NCI-H1930 (cell line): Measurements from ENCODE around the gene OR52N5.
A peak's percentile ranks its signal among the peaks of the same experiment; 100 is the strongest.

ENCODE experiments used
- DNase-seq, 2 experiments: peaks; one replicate each; lab custom pipeline; 2025; lab: John Stamatoyannopoulos, UW

OR52N5 gene

GRCh38 chr11:5783255-5783654 lies at the start of gene OR52N5:
TSS of gene OR52N5 (minus strand) at chr11:5783355. CDS start at chr11:5778634, 4,721 bp downstream.
- no peak for DNase-seq

DNA sequence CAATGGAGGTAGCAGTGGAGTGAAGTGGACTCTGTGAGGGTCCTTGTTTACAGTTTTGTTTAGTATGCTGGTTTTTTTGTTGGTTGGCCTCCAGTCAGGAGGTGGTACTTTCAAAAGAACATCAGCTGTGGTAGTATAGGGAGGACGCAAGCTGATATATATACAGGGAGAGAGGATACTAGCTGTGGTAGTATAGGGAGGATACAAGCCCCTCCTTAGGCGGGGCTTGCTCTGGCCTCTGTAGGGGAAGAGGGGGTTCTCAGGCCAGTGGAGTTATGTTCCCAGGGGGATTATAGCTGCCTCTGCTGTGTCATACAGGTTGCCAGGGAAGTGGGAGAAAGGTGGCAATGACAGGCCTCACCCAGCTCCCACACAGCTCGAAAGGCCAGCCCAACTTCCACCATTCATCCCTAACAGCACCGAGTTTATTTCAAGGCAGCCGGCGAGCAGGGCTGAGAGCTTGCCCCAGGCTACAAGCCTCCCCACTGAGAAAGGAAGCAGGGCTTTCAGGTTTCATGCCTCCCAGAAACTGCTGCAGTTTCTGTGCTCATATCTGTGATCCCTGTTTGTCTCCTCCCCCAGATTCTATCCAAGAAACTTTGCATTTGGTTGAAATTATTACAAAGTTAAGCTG lies 48.2 kb upstream of the OR52N5 start:
- no peak for DNase-seq

GRCh38 chr11:5818245-5818886 lies 35.2 kb upstream of the OR52N5 start:
- no peak for DNase-seq

DNA sequence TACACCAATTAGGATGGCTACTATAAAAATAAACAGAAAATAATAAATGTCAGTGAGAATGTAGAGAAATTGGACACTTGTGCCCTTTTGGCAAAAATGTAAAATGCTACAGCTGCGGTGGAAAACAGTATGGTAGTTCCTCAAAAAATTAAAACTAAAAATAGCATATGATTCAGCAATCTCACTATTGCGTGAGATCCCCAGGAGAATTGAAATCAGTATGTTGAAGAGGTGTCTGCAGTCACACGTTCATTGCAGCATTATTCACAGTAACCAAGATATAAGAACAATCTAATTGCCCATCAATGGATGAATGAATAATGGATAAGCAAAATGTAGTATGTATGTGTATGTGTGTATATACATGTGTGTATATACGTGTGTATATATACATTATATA lies 32.4 kb upstream of the OR52N5 start:
- DNase-seq: no peak

DNA sequence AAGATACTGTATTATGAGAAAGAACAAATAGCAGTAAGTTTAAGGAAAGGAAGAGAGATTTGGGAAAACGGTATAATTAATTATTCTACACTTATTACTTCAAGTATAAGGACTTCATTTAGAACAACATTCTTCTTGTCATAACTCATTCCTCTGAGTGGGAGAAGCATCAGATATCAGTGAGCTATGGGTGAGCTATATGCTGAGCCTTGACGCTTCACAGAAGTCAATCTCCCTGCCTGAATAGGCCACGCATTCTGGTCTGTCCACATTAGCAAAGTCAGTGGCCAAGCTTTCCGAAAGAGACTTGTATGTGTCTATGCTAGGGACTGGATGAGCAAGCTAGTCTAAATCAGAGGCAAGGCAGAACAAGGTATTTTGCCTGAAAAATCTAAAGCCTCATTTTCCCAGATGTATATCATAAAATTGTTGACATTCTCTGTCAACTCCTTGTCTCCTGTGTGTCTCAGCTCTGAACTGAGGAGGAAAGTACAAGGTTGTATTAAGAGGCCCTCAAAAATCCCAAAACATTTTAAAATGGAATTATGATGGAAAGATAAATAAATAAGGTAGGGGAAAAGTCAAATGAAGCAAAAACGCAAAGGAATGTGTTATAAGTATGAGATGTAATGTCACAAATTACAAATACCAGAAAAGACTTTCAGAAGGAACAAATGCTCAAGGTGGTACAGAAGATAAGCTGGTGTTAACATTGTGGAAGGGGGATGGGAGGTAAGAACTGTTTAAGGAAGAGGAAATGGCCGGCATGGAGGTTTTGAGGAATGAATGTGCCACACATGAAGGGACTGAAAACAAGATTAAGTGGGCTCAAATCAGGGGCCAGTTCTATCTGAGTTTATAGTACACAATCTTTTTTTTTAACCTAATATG lies 27.0 kb upstream of the OR52N5 start:
- no peak for DNase-seq

DNA sequence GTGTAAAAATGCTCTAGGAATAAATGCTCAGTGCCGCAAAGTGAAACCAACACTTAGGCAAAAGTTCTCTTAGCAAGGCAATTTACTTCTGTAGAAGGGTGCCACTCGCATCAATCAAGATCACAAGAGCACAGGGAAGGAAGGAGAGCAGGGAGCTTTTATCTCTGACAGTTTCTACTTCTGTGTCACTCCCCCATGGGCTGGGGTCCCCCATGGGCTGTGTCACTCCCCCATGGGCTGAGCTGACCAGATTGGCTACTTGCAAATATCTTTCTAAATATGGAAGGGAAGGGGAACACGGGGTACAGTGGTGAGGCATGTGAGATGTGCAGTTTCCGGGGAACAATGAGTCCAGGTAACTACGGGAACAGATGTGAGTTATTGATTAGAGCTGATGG lies 26.0 kb upstream of the OR52N5 start:
- no peak for DNase-seq

DNA sequence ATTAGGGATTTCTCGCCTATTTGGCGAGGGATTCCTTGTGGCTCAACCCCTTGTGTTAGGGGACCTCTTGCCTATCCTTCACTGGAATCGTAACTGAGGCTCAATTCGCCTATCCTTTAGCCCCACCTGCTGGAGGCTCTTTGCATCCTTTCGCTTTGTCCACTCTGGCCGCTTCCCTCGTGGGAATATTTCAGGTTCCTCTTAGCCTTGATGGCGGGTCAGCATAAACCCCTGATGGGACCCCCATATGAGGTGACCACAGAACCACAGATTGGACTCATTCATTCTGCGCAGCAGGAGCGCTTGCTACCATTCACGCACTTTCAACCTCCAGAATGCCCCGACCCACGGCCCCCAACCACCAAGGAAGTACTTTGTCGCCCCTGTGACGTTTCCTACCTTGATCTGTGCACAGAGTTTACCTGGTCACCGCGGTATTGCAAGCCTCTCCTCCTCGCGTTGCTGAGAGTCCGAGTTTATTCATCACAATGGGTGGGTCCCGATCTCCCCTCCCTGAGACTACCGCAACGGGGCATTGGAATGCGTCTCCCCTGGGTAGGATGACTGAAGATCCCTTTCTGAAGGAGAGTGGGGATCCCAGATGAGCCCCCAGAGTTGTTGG lies 25.5 kb upstream of the OR52N5 start, which contains the start of gene OR52N2:
TSS of gene OR52N2 (plus strand) at position 425 of the 622 bp plus-strand sequence. CDS start 11,412 bp downstream, outside the sequence.
- DNase-seq: peak; percentile 48 to 65

- DNase-seq: no peak
These were observed 24.4 kb upstream of the OR52N5 start for GRCh38 chr11:5807580-5807979.

- DNase-seq: no peak
These were observed 20.8 kb upstream of the OR52N5 start for GRCh38 chr11:5803982-5804381.

DNA sequence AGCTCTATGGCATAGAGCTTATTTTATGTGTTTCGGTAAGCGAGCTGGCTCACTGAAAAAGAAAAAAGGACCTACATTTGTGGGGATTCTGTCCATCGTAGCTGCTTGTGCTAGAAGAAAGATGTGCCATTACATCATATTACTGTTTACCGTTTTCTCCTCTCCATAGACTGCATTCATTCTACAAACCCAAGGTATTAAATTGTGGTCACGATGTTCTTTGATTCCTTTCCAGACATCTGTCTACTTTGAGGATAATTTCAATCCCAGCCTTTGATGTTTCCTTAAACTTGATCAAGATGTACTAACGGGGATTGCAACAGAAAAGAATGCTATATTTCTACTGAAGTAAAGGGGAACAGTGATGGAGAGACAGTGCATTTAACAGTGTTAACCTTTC lies 13.4 kb upstream of the OR52N5 start:
- DNase-seq: no peak

DNA sequence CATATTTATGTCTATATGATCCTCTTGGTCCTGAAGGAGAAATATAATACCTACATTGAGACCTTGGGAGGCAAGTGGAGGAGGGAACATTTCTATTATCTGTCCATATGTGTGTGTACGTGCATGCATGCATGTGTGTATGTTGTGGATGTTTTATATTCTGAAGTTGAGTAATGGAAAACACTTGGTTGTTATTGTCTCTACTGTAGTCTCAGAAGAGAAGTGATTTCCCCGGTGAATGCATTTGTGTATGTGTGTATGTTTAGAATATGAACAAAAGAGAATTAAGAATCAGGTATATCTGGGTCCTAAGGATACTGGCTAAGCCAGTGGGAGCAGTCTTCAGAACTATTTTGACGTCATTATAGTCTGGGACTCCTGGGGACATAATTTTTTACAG lies 8.0 kb upstream of the OR52N5 start, which contains the start of gene OR52N1:
TSS of gene OR52N1 (minus strand) at position 101 of the 400 bp plus-strand sequence. CDS start 2,449 bp downstream, outside the sequence.
- no peak for DNase-seq

- DNase-seq: no peak
These were observed 16.1 kb downstream of the OR52N5 start for GRCh38 chr11:5767056-5767455.

DNA sequence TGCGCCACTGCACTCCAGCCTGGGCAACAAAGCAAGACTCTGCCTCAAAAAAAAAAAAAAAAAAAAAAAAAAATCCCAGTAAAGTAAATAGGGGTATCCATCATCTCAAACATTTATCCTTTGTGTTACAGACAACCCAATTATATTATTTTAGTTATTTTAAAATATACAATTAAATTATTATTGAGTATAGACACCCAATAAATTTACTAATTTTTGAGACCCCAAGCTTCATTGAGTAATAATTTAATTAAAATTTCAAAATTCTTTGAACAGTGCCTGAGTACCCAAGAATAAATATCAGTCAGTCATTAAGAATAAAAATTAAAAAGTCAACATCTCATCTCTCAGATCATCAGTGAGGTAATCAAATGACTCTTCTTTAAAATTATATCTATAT lies 29.2 kb downstream of the OR52N5 start, which contains the start of gene OR52N4:
TSS of gene OR52N4 (plus strand) at position 301 of the 400 bp plus-strand sequence. CDS start 498 bp downstream, outside the sequence.
- no peak for DNase-seq

DNA sequence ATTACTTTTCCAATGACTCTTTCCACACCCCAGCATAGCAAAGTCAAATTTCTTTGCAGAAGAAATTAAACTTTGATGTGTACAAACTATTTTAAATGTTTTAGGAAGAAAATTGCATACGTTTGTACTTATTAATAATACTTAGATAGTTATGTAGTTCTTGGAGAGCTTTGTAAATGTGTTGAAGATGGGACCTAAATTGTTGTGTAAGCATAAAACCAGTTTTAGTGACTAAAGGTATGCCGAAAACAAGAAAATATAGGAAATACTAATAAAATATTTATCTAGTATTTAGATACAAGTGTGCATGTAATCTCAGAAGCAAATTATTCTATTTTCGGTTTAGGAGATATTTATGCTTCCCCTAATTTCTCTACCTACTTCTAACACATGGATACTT lies 33.3 kb downstream of the OR52N5 start:
- no peak for DNase-seq

DNA sequence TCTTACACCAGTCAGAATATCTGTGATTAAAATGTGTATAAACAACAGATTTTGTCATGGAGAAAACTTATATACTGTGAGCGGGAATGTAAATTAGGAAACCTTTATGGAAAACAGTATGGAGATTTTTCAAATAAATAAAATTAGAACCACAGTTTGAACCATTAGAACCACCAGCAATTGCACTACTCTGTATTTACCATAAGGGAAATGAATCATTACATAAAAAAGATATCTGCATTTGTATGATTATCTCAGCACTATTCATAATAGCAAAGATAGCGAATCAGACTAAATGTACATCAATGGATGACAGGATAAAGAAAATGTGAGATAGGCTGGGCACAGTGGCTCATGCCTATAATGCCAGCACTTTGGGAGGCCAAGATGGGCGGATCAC lies 36.5 kb downstream of the OR52N5 start:
- DNase-seq: no peak

- DNase-seq: no peak
These were observed 44.7 kb downstream of the OR52N5 start for GRCh38 chr11:5738431-5738830.

GRCh38 chr11:5737670-5738392 lies 45.3 kb downstream of the OR52N5 start:
- DNase-seq: no peak

DNA sequence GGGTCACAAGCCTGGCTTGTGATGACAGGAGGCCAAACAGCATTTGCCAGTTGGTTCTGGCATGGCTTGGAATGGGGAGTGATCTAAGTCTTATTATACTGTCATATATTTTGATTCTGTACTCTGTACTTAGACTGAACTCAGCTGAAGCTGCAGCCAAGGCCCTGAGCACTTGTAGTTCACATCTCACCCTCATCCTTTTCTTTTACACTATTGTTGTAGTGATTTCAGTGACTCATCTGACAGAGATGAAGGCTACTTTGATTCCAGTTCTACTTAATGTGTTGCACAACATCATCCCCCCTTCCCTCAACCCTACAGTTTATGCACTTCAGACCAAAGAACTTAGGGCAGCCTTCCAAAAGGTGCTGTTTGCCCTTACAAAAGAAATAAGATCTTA lies 46.1 kb downstream of the OR52N5 start:
- DNase-seq: no peak

DNA sequence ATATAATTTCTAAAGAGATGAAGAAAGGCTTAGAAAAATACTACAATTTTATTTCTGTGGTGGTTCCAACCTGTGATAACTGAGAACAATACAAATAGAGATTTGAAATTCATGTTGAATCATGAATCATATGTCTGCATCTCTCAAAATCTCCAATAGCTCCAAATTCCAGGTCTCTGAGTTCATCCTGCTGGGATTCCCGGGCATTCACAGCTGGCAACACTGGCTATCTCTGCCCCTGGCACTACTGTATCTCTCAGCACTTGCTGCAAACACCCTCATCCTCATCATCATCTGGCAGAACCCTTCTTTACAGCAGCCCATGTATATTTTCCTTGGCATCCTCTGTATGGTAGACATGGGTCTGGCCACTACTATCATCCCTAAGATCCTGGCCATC lies 46.8 kb downstream of the OR52N5 start, which contains the start of gene OR56B1:
TSS of gene OR56B1 (plus strand) at position 53 of the 400 bp plus-strand sequence. CDS start at position 122, 69 bp downstream.
- DNase-seq: no peak

GRCh38 chr11:5727691-5728090 lies 55.5 kb downstream of the OR52N5 start:
- no peak for DNase-seq

- no peak for DNase-seq
These were observed 56.8 kb downstream of the OR52N5 start for GRCh38 chr11:5726351-5726750.
